ENCODE measurements around the gene FXYD4. TPM values are rescaled to one million over a fixed set of nuclear protein-coding genes. Genes with fewer than 3 reads are reported as not detected.
"Not testable (repeated sequence)": the region's sequence is repeated elsewhere in the genome, so short reads cannot be mapped to it uniquely, and the experiment has no call there.

Gene FXYD4
- total RNA-seq, 2 experiments from 2014 or later, result not detected

- Mint-ChIP-seq H3K9me3 (no peaks in the 10 kb centered on the region), H3K4me1 (ENCODE audit: low read depth) (peaks cover 17% of the 10 kb centered on the region), H3K27ac (no peak overlapping the region), H3K36me3 (ENCODE audit: low read depth) (no peaks in the 10 kb centered on the region), H3K4me3 (no peak overlapping the region), H3K27me3 (peaks cover 5% of the 10 kb centered on the region)
- ATAC-seq, result no peak
- intact Hi-C loops (cut with micrococcal nuclease), result no loop called here
- TF ChIP-seq CTCF (IDR thresholded peaks at IDR 0.05), result no peak
- CTCF ChIA-PET, result interaction anchor here (1.1 to 1.9 kb wide), 4 partner anchors 20 to 134 kb away, joined by 3 to 5 read pairs (median 4); no protein-coding TSS in a partner anchor
- DNase-seq, result no peak
- POLR2A ChIA-PET, result no interaction called here
These were observed 44.3 kb upstream of the FXYD4 start for GRCh38 chr10:43327171-43327570.

DNA sequence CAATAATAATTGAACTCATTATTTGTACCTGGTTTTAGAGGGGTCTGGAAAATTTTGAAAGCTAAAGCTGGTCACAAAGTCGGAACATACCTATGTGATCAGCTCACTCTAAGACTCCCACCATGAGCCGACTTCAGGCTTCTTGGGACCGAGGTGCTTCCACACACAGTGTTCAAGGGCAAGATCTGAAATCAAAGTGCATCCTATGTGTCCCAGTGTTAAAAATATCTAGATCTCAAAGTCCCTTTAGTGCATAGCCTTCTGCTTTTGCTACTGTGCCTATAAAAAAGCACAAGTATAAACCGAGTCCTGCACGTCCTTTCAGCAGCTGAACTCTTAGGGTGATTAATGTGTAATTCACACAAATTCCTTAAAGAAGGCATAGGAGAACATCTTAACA, 43.5 kb upstream of the FXYD4 start:
- ChIA-PET POLR2A (no interaction called here), CTCF (interaction anchor here (1.0 to 1.9 kb wide), 3 partner anchors 21 to 134 kb away, joined by 5 read pairs; no protein-coding TSS in a partner anchor)
- Mint-ChIP-seq H3K36me3 (ENCODE audit: low read depth) (no peaks in the 10 kb centered on the region), H3K4me1 (ENCODE audit: low read depth) (peaks cover 21% of the 10 kb centered on the region), H3K9me3 (no peaks in the 10 kb centered on the region), H3K27ac (no peak overlapping the region), H3K4me3 (no peak overlapping the region), H3K27me3 (no peaks in the 10 kb centered on the region)
- no peak for DNase-seq
- intact Hi-C loops (cut with micrococcal nuclease), result no loop called here
- TF ChIP-seq CTCF (IDR thresholded peaks at IDR 0.05), result no peak
- ATAC-seq, result no peak

- intact Hi-C loops (cut with micrococcal nuclease); DNase-seq; H3K36me3 Mint-ChIP-seq (ENCODE audit: low read depth); ATAC-seq; H3K27me3 Mint-ChIP-seq; H3K4me3 Mint-ChIP-seq; H3K9me3 Mint-ChIP-seq; H3K27ac Mint-ChIP-seq; POLR2A ChIA-PET: not testable (repeated sequence)
- CTCF ChIA-PET, result interaction anchor here (1.0 to 1.9 kb wide), 2 partner anchors 20 to 124 kb away, joined by 5 read pairs; no protein-coding TSS in a partner anchor
- peaks cover 20% of the 10 kb centered on the region for H3K4me1 Mint-ChIP-seq (ENCODE audit: low read depth)
These were observed 42.6 kb upstream of the FXYD4 start for GRCh38 chr10:43328810-43329209.

- H3K27me3 Mint-ChIP-seq; ATAC-seq; H3K9me3 Mint-ChIP-seq; DNase-seq; H3K27ac Mint-ChIP-seq; POLR2A ChIA-PET; H3K36me3 Mint-ChIP-seq (ENCODE audit: low read depth); H3K4me3 Mint-ChIP-seq; CTCF ChIA-PET; intact Hi-C loops (cut with micrococcal nuclease): not testable (repeated sequence)
- peaks cover 22% of the 10 kb centered on the region for H3K4me1 Mint-ChIP-seq (ENCODE audit: low read depth)
These were observed 42.1 kb upstream of the FXYD4 start for GRCh38 chr10:43329246-43329885.

DNA sequence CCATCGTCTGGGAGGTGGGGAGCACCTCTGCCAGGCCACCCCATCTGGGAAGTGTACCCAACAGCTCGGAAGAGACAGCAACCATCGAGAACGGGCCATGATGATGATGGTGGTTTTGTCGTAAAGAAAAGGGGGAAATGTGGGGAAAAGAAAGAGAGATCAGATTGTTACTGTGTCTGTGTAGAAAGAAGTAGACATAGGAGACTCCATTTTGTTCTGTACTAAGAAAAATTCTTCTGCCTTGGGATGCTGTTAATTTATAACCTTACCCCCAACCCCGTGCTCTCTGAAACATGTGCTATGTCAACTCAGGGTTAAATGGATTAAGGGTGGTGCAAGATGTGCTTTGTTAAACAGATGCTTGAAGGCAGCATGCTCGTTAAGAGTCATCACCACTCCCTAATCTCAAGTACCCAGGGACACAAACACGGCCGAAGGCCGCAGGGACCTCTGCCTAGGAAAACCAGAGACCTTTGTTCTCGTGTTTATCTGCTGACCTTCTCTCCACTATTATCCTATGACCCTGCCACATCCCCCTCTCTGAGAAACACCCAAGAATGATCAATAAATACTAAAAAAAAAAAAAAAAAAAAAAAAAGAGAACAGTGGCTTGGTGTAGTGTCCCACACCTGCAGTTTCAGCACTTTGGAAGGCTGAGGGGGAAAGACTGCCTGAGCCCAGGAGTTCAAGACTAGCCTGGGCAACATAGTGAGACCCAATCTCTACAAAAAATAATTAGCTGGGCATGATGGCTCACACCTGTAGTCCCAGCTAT, 41.2 kb upstream of the FXYD4 start:
- DNase-seq; H3K9me3 Mint-ChIP-seq; H3K4me3 Mint-ChIP-seq; intact Hi-C loops (cut with micrococcal nuclease); H3K27me3 Mint-ChIP-seq; ATAC-seq; CTCF ChIA-PET; H3K27ac Mint-ChIP-seq; H3K36me3 Mint-ChIP-seq (ENCODE audit: low read depth): not testable (repeated sequence)
- peaks cover 22% of the 10 kb centered on the region for H3K4me1 Mint-ChIP-seq (ENCODE audit: low read depth)
- POLR2A ChIA-PET, result interaction anchor here (0.6 kb wide), 1 partner anchor 778 kb away, joined by 3 read pairs; no protein-coding TSS in a partner anchor

- H3K4me3 Mint-ChIP-seq; ATAC-seq; DNase-seq; H3K36me3 Mint-ChIP-seq (ENCODE audit: low read depth); H3K27me3 Mint-ChIP-seq; H3K9me3 Mint-ChIP-seq; H3K27ac Mint-ChIP-seq; CTCF ChIA-PET; intact Hi-C loops (cut with micrococcal nuclease): not testable (repeated sequence)
- POLR2A ChIA-PET, result interaction anchor here (0.6 kb wide), 1 partner anchor 779 kb away, joined by 3 read pairs; no protein-coding TSS in a partner anchor
- H3K4me1 Mint-ChIP-seq (ENCODE audit: low read depth), result peaks cover 22% of the 10 kb centered on the region
These were observed 40.7 kb upstream of the FXYD4 start for GRCh38 chr10:43330824-43331127.

- peaks cover 2% of the 10 kb centered on the region for H3K27me3 Mint-ChIP-seq
- intact Hi-C loops (cut with micrococcal nuclease), result no loop called here
- H3K4me3 Mint-ChIP-seq, result no peak overlapping the region
- ATAC-seq, result no peak
- no peaks in the 10 kb centered on the region for H3K36me3 Mint-ChIP-seq (ENCODE audit: low read depth)
- CTCF ChIA-PET, result no interaction called here
- peaks cover 22% of the 10 kb centered on the region for H3K4me1 Mint-ChIP-seq (ENCODE audit: low read depth)
- no peak for TF ChIP-seq CTCF (IDR thresholded peaks at IDR 0.05)
- DNase-seq, result no peak
- H3K9me3 Mint-ChIP-seq, result no peaks in the 10 kb centered on the region
- POLR2A ChIA-PET, result no interaction called here
- no peak overlapping the region for H3K27ac Mint-ChIP-seq
These were observed 37.8 kb upstream of the FXYD4 start for GRCh38 chr10:43333653-43334052.
